HG03442 (cell line): ENCODE data around the gene CLPSL2.

Experiments
- ATAC-seq: cut with Tn5 transposase; IDR thresholded peaks from one replicate; pipeline ENCODE4 v1.9.1; 2021; ENCODE audit warnings: mild to moderate bottlenecking, moderate library complexity; ENCODE audit not compliant: unreplicated experiment

CLPSL2 gene

DNA sequence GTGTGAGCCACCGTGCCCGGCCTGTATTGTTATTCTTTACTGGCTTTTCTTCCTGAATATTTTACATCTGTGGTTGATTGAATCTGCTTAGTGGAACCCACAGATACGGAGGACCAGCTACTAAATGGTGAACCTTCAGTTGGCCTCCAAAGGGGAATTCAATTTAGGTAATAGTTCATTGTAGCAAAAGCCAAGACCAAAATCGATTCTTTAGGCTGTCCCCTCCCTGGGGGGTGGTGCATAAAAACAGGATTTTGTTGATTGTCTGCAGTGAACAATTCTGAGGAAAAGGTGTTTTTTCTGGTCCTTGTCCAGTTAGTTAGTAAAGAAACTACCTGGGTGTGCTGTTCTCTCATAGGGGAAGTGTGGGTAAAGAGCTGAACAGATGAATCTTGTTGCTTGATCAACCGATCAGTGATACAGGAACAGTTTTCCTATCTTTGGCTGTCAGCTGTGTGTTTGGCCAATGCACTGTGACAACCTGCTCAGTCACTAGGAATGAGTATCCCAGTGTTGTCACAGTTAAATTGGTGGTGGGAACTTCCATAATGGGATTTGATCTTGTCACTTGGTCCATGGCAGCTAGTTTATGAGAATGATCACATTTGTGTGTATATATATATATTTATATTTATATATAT lies 48.3 kb downstream of the CLPSL2 start:
- no peak for ATAC-seq
